ENCODE measurements around the gene F7. TPM values are rescaled to one million over a fixed set of nuclear protein-coding genes. Genes with fewer than 3 reads are reported as not detected.
A peak's percentile ranks its signal among the peaks of the same experiment; 100 is the strongest.

F7 gene
- polyA plus RNA-seq, 6 donors from 2014 or later = not detected

DNA sequence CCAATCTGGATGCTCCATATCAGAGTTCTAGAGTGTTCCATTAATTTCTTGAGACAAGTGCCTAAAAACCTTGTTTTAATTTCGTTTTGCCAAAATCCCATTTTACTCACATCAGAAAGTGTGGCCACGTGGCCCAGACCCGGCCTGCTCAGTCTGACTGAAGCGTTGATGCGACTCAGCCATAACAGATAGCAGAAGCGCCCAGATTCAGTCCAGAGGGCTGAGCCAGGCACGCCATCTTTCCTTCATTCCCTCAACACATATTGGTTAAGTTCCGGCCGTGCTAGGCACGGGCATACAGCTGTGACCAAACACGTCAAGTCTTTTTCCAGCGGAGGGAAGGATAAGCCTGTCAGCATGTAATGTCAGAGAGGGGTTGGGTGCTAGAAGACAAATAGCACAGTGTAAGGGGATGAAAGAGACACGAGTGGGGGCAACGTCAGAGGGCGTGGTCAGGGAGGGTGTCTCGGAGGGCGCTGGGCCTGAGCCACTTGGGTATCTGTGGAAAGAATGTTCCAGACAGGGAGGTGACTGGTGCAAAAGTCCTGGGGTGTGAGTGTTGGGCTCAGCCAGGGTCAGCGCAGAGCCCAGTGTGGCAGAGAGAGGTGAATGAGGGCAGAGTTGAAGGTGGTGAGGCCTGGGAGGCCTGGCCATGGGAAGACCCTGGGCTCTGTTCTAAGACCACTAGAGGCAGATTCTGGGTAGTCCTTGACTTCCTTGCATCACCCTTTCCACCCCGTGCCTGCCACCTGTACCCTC lies 20.1 kb downstream of the F7 start:
- no peak overlapping the region for H3K27ac Mint-ChIP-seq
- peaks cover 0 to 6% (median 5%) of the 10 kb centered on the region in 3 donors for H3K4me1 Mint-ChIP-seq
- no peaks in the 10 kb centered on the region for H3K9me3 Mint-ChIP-seq
- no peak for DNase-seq
- H3K36me3 Mint-ChIP-seq = no peaks in the 10 kb centered on the region
- peaks cover 34 to 61% (median 52%) of the 10 kb centered on the region in 3 donors for H3K27me3 Mint-ChIP-seq
- no peak overlapping the region for H3K4me3 Mint-ChIP-seq
- ATAC-seq (ENCODE audit: low read depth in 2 of 2) = no peak

DNA sequence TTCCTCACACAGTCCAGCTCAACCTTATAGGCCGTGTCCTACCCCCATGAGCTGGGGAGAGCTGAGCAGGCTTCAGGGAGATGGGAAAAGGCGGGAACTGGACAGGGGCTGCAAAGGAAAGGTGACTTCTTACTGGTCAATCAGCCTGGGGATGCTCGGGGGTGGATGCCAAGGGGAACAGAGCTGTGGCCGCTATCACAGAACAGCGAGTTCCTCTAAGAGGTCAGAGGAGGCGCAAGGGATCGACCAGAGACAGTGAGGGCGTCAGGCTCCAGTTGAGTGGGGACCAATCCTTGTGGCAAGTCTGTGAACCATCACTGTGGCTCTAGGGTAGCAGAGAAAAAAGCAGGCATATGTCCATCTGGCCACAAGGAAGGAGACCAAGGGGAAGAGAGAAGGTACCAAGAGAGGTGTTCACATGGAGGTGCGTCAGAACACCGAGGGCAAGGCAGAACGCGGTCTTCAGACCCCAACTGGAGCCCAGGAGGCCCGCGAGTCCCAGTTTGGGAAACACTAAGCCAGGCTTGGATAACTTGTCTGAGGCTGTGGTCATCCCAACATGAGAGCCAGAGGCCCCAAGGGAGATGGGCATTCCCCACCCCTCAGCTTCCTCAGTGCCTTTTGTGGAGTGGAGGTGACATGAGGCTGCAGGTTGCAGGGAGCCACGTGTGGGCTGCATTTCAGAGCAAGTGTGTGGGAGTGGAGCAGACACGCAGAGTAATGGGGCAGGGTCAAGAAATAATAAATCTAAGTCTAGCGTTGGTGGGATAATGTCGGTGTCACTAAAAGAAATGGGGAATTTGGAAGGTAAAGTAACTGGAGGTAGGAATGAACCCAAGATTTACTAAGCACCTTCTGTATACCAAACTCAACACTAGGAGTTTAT lies 20.9 kb downstream of the F7 start:
- Mint-ChIP-seq H3K36me3 (no peaks in the 10 kb centered on the region), H3K9me3 (no peaks in the 10 kb centered on the region), H3K27me3 (peaks cover 42 to 57% (median 57%) of the 10 kb centered on the region in 3 donors), H3K4me1 (peaks cover 0 to 6% (median 5%) of the 10 kb centered on the region in 3 donors), H3K27ac (no peak overlapping the region), H3K4me3 (no peak overlapping the region)
- no peak for DNase-seq
- no peak for ATAC-seq (ENCODE audit: low read depth in 2 of 2)

DNA sequence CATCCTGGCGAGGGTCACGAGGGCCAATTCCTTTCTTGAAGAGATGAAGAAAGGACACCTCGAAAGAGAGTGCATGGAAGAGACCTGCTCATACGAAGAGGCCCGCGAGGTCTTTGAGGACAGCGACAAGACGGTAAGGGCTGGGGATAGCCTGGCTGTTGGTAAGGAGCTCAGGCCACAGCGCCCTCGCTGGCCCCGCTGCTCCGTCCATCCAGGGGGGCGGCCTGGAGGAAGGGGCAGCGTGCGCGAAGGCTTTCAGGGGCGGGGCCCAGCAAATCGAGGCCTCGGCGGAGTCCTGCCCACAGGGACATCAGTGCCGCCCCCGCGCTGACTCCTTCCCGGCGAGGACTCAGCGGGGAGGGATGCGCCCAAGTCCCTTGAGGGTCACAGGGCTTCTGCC lies 23.9 kb downstream of the F7 start:
- peaks cover 0 to 11% (median 0%) of the 10 kb centered on the region in 7 donors for H3K9me3 Mint-ChIP-seq
- ATAC-seq (ENCODE audit: low read depth in 2 of 2) (no peak), DNase-seq (no peak)
- peaks cover 0 to 6% (median 5%) of the 10 kb centered on the region in 3 donors for H3K4me1 Mint-ChIP-seq
- H3K4me3 Mint-ChIP-seq = peak overlapping the region in 1 of 8 donors; percentile 30
- peaks cover 40 to 65% (median 51%) of the 10 kb centered on the region in 3 donors for H3K27me3 Mint-ChIP-seq
- H3K36me3 Mint-ChIP-seq = no peaks in the 10 kb centered on the region
- no peak overlapping the region for H3K27ac Mint-ChIP-seq

DNA sequence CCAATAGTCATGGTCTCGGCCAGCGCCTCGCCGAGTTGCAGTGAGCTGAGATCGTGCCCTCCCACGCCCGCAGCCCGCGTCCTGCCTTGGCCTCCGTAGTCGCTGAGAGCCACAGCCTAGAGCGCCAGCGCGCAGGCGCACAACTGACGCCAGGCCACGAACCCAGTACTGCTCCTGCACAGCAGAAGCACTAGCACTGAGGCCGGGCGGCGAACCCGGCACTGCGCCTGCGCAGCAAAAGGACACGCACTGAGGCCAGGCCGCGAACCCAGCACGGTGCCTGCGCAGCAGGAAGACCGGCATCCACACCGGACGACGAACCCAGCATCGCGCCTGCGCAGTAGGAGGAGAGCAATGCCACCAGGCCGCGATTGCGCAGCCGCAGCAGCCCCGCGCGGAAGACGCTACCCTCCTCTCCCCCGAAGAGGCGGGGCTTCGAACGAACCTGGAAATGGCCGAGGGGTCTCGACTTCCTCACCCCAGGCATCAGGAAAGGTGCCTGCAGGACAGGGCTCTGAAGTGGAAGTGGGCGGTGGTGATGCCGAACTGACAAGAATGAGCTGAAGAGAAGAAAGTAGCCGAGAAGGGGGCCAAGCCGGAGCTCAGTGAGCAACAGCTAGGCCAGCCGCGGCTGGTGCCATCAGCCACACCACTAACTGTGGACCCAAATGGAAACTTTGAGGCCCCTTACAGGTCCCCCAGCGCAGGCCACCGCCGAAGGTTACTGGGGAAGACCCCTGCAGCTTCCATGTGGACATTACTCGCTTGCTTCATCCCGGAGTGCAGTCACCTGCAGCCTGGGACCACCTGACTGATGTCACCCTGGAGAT lies 24.5 kb downstream of the F7 start:
- ATAC-seq (ENCODE audit: low read depth in 2 of 2) (no peak), DNase-seq (no peak)
- no peaks in the 10 kb centered on the region for H3K36me3 Mint-ChIP-seq
- H3K27me3 Mint-ChIP-seq = peaks cover 40 to 65% (median 51%) of the 10 kb centered on the region in 3 donors
- peak overlapping the region in 2 of 8 donors; percentile 30 to 74 for H3K4me3 Mint-ChIP-seq
- H3K27ac Mint-ChIP-seq = no peak overlapping the region
- peaks cover 0 to 11% (median 0%) of the 10 kb centered on the region in 7 donors for H3K9me3 Mint-ChIP-seq
- H3K4me1 Mint-ChIP-seq = peaks cover 0 to 6% (median 5%) of the 10 kb centered on the region in 3 donors

DNA sequence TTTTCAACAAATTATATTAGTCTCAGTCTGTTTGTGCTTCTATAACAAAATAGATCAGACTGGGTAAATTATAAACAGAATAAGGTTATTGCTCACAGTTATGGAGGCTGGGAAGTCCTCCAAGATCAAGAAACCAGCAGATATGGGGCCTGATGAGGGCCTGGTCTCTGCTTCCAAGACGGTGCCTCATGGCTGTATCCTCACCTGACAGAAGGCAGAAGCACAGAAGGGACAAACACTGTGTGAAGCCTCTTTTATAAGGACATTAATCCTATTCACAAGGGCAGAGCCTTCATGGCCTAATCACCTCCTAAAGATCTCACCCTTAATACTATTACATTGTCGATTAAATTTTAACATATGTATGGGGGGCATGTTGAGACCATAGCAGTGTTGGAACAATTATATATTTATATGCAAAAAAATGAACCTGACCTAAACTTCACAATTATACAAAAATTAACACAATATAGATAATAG lies 29.7 kb downstream of the F7 start:
- Mint-ChIP-seq H3K4me3 (no peak overlapping the region), H3K36me3 (no peaks in the 10 kb centered on the region), H3K27ac (no peak overlapping the region), H3K9me3 (peaks cover 0 to 11% (median 0%) of the 10 kb centered on the region in 7 donors), H3K27me3 (peaks cover 16 to 35% (median 33%) of the 10 kb centered on the region in 3 donors), H3K4me1 (no peaks in the 10 kb centered on the region)
- no peak for ATAC-seq (ENCODE audit: low read depth in 2 of 2)
- DNase-seq = no peak

DNA sequence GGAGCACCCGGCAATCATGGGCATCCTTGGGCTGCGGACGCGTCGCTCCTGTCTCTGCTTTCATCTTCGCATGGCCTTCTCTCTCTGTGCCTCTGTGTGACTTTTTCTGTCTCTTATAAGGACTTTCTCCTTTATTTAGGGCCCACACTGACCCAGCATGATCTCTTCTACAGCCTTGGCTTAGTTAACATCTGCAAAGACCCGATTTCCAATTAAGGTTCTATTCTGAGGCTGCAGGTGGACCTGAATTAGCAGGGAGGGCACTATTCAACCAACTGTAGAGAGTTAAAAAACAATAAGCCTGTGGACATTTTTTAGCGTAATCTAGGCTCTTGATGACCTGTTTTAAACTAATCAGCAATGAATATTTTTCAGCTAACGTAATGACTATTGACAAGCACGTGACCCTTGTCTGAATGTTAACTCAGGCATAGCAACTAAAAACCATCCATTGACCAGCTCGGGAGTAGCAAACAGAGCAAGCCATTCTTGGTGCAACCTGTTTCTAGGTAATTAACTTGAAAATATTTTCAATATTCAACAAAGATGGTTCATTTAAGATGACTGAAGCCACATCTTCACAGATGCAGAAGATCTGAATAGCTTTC lies 32.2 kb downstream of the F7 start:
- Mint-ChIP-seq H3K4me3 (no peak overlapping the region), H3K4me1 (no peaks in the 10 kb centered on the region), H3K27ac (no peak overlapping the region), H3K9me3 (peaks cover 0 to 11% (median 0%) of the 10 kb centered on the region in 7 donors), H3K36me3 (no peaks in the 10 kb centered on the region), H3K27me3 (peaks cover 14 to 23% (median 16%) of the 10 kb centered on the region in 3 donors)
- DNase-seq (no peak), ATAC-seq (ENCODE audit: low read depth in 2 of 2) (no peak)

DNA sequence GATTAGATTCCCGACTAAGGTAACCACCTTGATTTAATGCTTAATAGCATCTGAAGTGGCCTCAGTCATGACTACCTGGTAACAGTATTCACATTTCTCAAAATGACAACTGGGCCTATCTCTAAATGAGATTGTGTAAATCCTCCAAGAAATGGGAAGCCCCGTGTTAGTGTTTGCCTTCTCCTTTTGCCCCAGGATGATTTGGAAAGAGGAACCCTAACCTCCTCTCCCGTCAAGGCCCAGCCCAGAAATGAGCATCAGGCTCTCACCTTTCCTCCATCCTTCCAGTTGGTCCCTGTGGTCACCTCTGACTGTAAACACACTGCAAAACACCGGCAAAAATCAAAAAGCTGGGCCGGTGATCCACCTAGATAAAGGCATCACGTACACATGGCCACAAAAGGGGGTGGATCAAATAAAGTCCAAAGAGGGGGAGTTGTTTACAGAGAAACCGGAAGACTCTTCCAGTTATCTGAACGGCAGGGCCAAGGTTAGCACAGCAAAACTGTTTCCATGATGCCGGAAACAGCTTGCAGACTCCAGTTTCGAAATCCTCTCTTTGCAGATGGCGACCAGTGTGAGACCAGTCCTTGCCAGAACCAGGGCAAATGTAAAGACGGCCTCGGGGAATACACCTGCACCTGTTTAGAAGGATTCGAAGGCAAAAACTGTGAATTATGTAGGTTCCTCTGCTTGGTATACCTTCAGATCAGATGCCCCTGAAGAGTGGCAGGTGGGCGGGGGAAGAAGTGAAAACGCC lies 33.4 kb downstream of the F7 start:
- Mint-ChIP-seq H3K4me3 (no peak overlapping the region), H3K36me3 (no peaks in the 10 kb centered on the region), H3K27me3 (peaks cover 14 to 20% (median 16%) of the 10 kb centered on the region in 3 donors), H3K27ac (no peak overlapping the region), H3K9me3 (peaks cover 0 to 5% (median 0%) of the 10 kb centered on the region in 7 donors), H3K4me1 (no peaks in the 10 kb centered on the region)
- DNase-seq (no peak), ATAC-seq (ENCODE audit: low read depth in 2 of 2) (no peak)

DNA sequence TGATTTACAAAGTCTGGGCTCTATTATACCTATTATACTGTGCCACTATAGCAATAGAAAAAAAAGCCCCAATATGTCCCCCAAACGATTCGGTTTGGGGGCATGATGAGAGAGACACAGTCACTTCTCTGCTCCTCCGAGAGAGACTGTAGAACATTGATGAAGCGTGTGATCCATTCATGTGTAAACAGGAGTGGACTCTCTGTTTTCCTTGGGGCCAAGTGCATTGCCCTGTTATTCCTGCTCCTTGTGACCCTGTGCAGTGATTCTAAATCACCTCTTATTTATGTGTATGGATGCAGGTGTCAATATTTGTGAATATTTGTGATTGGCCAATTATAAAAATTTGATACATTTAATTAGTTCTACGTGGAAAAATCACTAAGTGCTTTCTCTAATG lies 34.0 kb downstream of the F7 start:
- Mint-ChIP-seq H3K27ac (no peak overlapping the region), H3K4me1 (no peaks in the 10 kb centered on the region), H3K36me3 (no peaks in the 10 kb centered on the region), H3K27me3 (peaks cover 14 to 18% (median 16%) of the 10 kb centered on the region in 3 donors), H3K9me3 (no peaks in the 10 kb centered on the region), H3K4me3 (no peak overlapping the region)
- ATAC-seq (ENCODE audit: low read depth in 2 of 2) (no peak), DNase-seq (no peak)

DNA sequence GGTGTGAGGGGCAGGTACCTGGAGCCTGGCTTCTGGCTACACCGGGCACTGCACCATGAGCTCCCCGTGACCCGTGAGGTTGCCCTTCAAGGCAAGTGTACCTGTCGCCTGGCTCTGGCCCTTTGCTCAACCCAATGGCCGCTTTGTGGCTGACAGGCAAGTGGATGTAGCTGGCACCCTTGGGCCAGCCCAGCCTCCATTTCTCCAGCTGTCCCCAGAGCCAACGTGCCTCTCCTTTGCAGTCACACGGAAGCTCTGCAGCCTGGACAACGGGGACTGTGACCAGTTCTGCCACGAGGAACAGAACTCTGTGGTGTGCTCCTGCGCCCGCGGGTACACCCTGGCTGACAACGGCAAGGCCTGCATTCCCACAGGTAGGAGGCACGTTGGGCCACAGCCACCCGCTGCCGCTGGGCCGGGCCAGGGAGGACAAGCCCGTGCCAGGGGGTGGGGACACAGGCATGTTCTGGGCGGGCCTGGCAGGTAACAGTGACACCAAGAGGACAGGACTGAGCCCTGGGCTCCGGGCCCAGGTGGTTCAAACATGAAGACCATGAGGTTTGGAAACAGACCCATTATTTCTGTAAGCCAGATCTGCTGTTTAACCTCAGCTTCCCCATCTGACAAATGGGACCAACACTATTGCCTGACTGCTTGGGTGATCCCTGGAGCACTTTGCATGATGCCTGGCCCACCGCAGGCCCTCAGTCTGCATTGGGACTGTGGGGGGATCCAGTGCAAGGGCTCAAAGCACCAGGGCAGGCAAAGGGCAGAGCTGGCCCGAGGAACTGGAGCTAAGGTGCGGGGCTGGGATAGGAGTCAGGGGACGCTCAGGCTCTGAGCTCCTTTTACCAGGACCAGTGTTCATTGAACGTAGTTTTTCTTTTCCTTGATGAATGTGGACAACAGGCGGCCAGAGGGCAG lies 35.3 kb downstream of the F7 start:
- Mint-ChIP-seq H3K27ac (no peak overlapping the region), H3K4me1 (no peaks in the 10 kb centered on the region), H3K36me3 (no peaks in the 10 kb centered on the region), H3K9me3 (no peaks in the 10 kb centered on the region), H3K27me3 (peaks cover 17 to 20% (median 18%) of the 10 kb centered on the region in 3 donors), H3K4me3 (no peak overlapping the region)
- no peak for DNase-seq
- no peak for ATAC-seq (ENCODE audit: low read depth in 2 of 2)

DNA sequence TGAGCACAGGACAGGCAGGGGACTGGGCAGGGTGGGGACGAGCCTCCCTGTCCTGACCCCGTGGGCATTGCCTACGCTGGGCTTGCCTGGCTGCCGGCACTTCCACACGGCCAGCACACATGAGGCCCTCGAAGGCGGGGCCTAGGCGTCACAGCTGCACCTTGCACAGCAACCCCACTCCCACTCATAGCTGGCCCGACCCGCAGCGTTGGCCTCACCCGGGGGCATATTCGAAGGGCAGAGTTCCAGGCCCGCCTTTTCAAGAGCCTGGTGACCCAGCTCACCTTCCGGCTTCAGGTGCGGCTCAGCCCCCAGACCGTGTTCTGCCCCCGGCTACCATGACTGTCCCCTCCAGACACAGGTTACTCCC lies 36.0 kb downstream of the F7 start:
- Mint-ChIP-seq H3K4me3 (no peak overlapping the region), H3K36me3 (no peaks in the 10 kb centered on the region), H3K9me3 (no peaks in the 10 kb centered on the region), H3K27me3 (peaks cover 21 to 26% (median 21%) of the 10 kb centered on the region in 3 donors), H3K4me1 (no peaks in the 10 kb centered on the region), H3K27ac (no peak overlapping the region)
- ATAC-seq (ENCODE audit: low read depth in 2 of 2) = no peak
- no peak for DNase-seq

DNA sequence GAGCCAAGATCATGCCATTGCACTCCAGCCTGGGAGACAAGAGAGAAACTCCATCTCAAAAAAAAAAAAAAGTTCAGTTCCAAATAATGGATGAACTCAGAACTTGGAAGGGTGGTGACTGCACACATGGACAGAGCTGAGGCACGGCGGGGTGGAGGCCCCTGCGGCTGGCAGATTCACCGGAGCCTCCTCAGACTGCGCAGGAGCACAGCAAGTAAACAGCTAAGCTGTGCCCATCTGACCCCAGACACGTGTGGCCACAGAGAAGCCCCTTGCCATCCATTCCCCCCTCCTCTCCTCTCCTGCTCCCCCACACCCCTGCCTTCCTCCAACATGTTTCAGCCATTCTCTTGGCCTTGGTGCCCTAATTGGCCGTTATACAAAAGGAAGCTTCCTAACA lies 37.3 kb downstream of the F7 start:
- no peaks in the 10 kb centered on the region for H3K36me3 Mint-ChIP-seq
- H3K9me3 Mint-ChIP-seq = no peaks in the 10 kb centered on the region
- no peak overlapping the region for H3K4me3 Mint-ChIP-seq
- H3K27me3 Mint-ChIP-seq = peaks cover 22 to 32% (median 26%) of the 10 kb centered on the region in 3 donors
- no peak for DNase-seq
- no peaks in the 10 kb centered on the region for H3K4me1 Mint-ChIP-seq
- no peak for ATAC-seq (ENCODE audit: low read depth in 2 of 2)
- H3K27ac Mint-ChIP-seq = no peak overlapping the region
